ENCODE data around the gene HSD17B4.

GRCh38 chr5:119426057-119426456 is 26.2 kb upstream of the HSD17B4 start:
- TF ChIP-seq CTCF (IDR thresholded peaks at IDR 0.05; ENCODE audit: low read length) (no peak), EZH2 (IDR thresholded peaks at IDR 0.05; ENCODE audit: borderline replicate concordance, low read length) (no peak)

Data from OCI-LY1 (cell line).